Measurements from ENCODE around the gene MSI2.

MSI2 gene

DNA sequence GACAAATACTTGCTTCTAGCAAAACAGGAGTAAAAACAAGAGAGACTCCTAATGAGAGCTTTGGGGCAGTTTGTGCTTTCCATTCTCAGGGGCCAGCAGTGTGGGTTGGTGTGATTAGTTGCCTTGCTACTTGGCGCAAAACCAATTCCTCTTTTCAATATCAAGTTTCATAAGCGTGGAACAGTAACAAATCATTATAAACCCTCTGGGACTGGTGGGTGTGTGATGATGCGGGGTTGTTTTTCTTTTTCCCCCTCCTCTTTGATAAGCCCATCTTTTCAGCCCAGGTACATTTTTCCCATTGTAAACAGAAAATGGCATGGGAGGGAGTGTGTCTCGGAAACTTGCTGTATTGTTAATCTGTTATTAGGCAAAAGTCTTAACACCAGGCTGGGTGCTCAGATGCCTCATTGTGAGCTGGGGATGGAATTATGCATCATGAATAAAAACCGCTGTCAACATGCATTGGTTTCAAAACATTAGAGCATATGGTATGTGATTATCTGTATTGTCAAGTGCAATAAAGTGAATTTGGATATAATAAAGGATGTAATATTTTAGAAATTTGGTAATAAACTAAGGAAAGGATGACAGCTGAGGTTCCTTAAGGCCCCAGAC is 322.4 kb downstream of the MSI2 start:
- no peak for DNase-seq (ENCODE audit: low spot score)

DNA sequence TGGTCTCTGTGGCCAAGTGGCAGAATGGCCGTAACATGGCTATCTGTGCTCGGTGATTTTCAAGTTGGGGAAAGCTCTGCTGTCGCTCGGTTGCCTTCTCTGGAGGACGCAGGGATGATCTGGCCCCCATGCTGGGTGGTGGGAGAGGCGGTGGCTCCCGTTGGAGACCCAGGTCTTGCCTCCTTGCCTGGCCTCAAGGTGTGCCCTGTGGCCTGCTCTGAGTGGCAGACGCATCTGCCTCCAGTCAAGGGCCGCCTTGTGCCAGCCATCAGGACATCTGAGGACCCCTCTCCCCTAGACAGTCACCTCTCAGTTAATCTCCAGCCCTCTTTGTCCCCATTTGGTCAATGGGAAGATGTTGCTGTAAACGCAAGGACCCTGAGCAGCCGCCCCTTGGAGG is 322.9 kb downstream of the MSI2 start:
- DNase-seq (ENCODE audit: low spot score): no peak

DNA sequence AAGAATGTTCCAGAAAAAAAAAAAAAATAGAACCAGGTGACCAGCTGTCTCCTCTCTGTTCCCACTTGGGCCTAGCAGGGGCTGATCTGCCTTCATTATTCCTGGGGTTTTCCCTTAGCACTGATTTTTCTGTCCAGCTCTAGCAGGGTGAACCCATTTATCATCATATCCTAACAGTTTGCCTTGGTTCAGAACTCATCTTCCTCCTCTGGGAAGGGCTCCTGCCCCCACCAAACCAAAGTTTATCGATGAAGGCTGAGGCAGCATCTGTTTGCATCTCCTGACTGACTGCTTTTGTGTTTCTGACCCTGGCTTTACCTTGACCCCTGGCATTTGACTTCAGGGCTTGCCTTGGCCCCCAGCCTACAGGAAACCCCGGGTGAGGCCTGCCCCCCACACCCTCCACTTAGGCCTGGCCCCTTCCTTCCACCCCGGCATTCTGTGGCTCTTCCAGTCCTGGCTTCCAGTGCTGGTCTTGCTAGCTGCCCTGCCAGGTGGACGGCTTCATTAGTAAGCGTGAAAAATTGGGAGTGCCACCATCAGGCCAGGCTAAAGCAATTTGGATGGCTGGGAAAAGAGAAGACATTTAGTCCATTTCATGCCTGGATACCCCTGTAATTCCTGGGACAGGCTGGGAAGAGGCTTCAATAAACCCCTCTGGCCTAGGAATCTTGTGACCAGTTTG is 323.9 kb downstream of the MSI2 start:
- no peak for DNase-seq (ENCODE audit: low spot score)

- DNase-seq (ENCODE audit: low spot score): no peak
Measured at GRCh38 chr17:57582881-57583756, 326.8 kb downstream of the MSI2 start.

DNA sequence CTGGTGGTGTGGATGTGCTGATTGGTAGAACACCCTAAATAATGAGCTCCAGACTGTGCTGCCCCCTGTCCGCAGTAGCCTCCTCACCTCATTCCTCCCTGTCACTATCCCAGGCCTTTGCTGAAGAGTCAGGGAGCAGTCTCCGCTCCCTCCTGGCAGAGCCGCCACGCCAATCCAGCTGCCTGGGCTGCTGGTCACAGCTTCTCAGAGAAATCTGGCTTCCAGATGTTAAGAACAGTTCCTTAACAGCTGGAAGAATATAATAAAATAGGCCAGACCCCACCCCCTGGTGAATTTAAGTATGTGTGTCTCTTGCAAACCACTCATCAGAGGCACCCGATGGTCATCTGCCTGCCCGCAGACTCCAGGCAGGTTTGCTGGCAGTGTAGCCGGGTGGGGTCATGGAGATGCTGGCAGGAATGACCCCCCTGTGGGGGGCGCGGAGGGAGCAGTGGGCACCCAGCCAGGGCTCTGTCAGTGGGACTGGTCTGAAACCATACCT is 327.8 kb downstream of the MSI2 start:
- DNase-seq (ENCODE audit: low spot score): no peak

DNA sequence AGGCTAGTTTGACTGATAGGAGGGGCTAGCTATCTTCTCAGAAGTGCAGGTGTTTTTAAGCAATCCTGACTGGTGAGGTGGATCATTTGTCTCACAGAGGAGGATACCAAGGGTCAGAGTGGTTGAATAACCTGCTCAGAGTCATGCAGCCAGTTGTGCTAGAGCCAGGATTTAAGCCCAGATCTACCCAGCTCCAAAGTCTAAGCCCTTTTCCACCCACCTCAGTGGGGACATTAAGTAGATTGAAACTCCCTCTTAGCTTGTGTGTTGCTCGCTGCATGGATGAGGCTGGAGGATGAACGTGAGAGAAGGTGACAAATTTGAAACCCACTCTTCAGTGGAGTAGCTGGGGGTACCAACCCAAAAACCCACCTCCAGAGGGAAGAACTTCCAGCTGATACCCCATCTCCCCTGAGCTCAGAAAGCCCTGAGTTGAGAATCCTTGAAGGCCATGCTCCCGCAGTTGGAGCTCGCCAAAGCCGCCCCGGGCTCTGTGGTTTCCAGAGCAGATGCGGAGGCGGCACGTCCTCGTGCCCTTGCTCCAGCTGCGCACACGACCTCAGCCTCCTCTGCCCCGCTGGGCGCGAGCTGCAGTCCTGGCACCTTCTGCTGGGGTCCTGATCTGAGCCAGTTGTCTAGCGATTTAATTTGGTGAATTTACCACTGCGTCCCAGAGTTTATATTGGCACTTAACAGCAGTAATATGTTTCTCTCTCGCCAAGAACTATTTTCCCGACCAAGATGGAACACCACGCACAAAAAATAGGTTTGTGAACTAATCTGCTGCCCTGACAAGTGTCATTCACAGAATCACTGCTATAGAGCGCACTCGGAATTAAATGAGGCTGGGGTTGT is 329.2 kb downstream of the MSI2 start:
- no peak for DNase-seq (ENCODE audit: low spot score)

DNA sequence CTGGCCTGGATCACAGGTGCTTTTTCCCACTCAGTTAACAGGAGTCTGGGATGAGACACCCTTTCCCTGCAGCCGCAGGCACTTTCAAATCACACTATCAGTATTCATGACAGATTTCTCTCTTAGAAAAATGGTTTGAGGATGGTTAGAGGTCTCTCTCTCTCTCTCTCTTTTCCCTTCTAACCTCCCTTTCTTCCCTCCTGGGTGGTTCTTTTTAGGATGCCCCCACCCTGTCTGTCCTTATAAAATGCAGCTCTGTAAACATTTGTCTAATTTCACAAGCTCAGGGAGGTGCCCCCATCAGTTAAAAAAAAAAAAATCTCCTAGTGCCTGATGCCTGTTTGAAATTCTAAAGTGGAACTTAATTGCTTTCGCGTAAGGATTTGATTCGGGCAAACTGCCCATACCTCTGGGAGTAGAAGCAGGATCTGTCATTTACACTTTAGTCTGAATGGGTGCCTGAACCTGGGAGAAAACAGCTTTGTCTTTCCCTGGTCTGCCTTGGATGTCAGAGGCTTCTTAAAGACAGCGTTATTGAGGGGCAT is 329.9 kb downstream of the MSI2 start:
- DNase-seq (ENCODE audit: low spot score): no peak

GRCh38 chr17:57586742-57587141 is 330.4 kb downstream of the MSI2 start:
- DNase-seq (ENCODE audit: low spot score): no peak

GRCh38 chr17:57587193-57587969 is 331.1 kb downstream of the MSI2 start:
- DNase-seq (ENCODE audit: low spot score): no peak

GRCh38 chr17:57588086-57588485 is 331.8 kb downstream of the MSI2 start:
- no peak for DNase-seq (ENCODE audit: low spot score)

DNA sequence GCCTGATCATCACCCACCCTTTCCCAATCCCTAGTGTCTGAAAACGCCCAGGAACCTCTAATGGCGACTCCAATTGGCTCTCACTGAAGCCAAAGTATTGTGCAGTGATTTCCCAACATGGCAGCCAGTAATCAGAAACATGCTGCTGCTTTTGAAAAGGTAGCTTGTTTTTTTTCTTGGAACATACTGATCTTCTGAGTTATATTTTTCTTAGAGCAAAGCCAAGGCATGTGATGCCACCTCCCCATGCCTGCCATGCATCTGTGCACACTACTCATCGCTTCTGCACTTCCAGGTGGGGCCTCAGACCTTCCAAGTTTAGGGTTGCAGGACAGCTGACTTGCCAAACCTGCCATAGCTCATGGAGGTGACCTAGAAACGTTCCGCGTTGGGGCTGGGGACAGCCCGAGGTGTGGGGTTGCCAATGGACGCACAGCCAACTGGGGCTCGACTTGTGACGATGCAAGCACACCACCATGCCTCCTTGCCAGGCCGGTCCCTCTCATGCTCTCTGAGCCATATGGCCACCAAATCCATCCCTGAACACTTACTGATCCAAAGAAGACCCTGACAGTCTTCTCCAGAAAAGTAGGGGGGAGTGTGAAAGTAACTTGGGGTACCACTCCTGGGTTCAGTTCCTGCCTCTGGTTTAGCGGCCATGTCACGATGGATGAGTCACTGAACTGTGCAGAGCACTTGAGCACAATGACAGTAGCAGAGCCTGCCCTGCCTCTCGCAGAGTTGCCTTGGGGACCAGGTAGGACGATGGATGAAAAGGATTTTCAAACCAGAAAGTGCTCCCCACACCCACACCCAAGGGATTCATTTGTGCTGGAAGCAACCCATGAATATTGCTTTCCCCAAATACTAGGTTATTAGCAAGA is 333.1 kb downstream of the MSI2 start:
- DNase-seq (ENCODE audit: low spot score): no peak

DNA sequence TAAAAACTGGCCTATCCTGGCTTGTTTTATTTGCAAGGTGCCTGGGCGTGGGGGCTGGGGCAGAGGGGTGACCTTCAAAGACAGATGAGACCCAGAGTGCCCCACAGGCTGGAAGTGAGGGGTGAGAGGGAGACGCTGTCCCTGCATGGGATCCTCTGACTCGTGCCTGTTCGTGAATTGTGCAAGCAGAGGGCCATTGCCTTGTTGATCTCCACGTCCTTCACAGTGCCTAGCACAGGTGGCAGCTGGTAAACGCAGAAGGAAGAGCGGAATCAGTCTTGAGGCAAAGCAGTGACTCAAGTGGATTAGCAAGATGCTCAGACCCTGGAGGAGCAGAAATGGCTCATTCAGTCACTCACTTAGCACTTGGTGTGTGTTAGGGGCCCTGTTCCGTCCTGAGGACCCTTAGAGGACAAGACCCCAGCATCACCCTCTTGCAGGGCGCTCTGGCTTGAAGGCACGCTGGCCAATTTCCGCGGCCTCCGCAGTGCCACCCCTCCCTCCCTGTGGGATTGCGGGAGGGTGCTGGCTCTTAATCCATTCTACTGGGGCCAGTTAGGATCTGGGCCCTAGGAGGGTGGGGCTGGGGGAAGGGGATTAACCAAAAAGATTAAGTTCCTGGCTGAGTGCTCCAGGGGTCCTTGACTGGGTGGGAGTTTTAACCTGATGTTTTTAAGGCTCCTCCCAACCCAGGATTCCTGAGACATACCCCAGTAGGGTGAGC is 337.6 kb downstream of the MSI2 start:
- no peak for DNase-seq (ENCODE audit: low spot score)

DNA sequence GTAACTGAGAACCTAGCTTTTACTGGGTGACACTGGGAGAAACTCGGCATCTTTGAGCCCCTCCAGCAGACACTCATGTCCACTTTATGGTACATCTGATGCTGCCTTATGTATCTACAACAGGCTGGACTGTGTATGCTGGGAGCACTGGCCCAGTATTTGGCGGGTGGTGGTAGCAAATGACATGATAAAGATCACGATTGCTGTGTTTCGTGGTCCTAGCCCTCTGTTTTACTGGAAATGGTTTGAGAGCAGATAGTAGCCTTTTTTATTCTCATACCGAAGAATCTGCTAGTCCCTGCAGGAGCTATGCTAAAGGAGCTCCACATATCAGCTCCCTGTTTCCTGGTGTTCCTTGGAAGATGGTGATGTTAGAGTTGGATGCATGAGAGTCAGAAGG is 338.4 kb downstream of the MSI2 start:
- DNase-seq (ENCODE audit: low spot score): no peak

DNA sequence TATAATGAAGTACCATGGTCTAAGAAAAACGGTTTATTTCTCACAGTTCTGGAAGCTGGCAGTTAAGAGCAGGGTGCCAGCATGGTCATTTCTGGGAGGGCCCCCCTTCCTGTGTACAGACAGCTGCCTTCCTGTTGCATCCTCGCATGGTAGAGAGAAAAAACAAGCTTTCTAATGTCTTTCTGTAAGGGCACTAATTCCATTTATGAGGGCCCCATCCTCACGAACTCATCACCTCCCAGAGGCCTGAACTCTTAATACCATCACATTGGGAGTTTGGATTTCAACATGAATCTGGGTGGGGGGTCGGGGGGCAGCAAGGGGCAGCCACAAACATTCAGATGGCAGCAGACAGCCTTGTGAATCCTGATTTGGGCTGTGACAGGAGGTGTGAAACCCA is 339.1 kb downstream of the MSI2 start:
- DNase-seq (ENCODE audit: low spot score): no peak

- no peak for DNase-seq (ENCODE audit: low spot score)
Measured at GRCh38 chr17:57595947-57596695, 339.8 kb downstream of the MSI2 start.

DNA sequence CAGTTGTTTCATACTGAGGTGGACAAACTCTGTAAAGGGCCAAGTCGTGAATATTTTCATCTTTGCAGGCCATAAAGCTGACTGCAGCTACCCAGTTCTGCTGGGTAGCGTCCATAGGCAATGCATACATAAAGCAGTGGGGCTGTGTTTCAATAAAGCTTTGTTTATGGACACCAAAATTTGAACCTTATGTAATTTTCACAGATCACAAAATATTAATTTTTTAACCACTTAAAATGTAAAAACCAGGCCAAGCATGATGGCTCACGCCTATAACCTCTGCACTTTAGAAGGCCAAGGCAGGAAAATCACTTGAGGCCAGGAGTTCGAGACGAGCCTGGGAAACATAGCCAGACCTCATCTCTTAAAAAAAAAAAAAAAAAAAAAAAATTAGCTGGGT is 340.8 kb downstream of the MSI2 start:
- no peak for DNase-seq (ENCODE audit: low spot score)

DNA sequence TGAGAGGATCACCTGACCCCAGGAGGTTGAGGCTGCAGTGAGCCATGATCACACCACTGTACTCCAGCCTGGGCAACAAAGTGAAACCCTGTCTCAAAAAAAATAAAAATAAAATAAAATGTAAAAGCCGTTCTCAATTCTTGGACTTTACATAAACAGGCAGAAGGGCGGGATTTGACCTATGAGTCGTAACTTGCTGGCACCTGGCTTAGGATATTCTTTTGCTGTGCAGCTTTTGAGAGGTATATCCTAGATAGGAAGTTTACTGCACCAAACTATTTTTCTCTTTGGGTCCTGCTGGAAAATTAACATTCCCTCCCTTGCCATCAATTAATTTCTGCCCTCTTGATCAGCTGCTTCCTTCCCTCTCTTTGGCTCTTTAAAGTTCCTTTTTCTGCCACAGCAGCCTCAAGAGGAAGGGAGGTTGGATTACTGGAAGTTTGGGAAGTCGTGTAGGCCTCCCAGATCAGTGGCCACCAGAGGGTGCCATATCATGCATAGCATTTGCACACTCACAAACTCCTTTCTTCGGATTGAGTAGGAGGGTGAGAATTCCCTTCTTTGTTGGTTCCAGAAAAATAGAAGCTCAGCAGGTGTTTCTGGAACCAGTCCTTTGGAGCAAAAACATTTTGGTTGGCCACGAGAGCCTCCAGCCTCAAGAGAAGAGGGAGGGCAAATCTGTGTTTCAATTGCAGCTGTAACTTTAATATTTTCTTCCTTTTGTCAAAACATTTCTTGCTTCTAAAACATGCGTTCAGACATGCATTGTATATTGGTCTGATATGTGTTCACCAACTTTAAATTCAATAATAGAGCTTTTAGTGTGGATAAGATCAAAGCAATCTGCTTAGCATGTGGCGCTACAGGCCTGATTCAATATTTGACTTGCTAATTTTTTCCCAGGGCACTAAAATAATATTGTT is 341.5 kb downstream of the MSI2 start:
- peak; percentile 60 for DNase-seq (ENCODE audit: low spot score)
